ENCODE data around the gene FIGN. TPM values are rescaled to one million over a fixed set of nuclear protein-coding genes. Genes with fewer than 3 reads are reported as not detected.

FIGN gene
- total RNA-seq, 4 donors from 2014 or later, result 1.8 to 3.1 (median 2.8) TPM

- intact Hi-C loops (cut with DNase I), result no loop called here
- WGBS, 2 donors, result 60 to 73% methylated on average over 3 of the region's 3 CpGs
- Histone ChIP-seq H3K36me3 (no peaks in the 10 kb centered on the region), H3K27ac (no peak overlapping the region), H3K27me3 (no peaks in the 10 kb centered on the region), H3K9me3 (no peaks in the 10 kb centered on the region), H3K4me3 (replicated peaks in 1 of 3) (no peak overlapping the region), H3K4me1 (no peaks in the 10 kb centered on the region)
- no peak for DNase-seq
- TF ChIP-seq, protein P1, sequence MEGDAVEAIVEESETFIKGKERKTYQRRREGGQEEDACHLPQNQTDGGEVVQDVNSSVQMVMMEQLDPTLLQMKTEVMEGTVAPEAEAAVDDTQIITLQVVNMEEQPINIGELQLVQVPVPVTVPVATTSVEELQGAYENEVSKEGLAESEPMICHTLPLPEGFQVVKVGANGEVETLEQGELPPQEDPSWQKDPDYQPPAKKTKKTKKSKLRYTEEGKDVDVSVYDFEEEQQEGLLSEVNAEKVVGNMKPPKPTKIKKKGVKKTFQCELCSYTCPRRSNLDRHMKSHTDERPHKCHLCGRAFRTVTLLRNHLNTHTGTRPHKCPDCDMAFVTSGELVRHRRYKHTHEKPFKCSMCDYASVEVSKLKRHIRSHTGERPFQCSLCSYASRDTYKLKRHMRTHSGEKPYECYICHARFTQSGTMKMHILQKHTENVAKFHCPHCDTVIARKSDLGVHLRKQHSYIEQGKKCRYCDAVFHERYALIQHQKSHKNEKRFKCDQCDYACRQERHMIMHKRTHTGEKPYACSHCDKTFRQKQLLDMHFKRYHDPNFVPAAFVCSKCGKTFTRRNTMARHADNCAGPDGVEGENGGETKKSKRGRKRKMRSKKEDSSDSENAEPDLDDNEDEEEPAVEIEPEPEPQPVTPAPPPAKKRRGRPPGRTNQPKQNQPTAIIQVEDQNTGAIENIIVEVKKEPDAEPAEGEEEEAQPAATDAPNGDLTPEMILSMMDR (IDR thresholded peaks at IDR 0.05), result no peak
- no peak for TF ChIP-seq POLR2A (IDR thresholded peaks at IDR 0.05)
Observed at GRCh38 chr2:163602196-163602595, 133.6 kb downstream of the FIGN start.

GRCh38 chr2:163601377-163601776 is 134.4 kb downstream of the FIGN start:
- no peak for TF ChIP-seq POLR2A (IDR thresholded peaks at IDR 0.05)
- TF ChIP-seq, protein P1 (IDR thresholded peaks at IDR 0.05), result no peak
- intact Hi-C loops (cut with DNase I), result no loop called here
- H3K27me3 ChIP-seq, result no peaks in the 10 kb centered on the region
- WGBS, 2 donors, result 94 to 96% methylated on average over 7 of the region's 7 CpGs
- H3K9me3 ChIP-seq, result no peaks in the 10 kb centered on the region
- no peak overlapping the region for H3K27ac ChIP-seq
- no peak overlapping the region for H3K4me3 ChIP-seq (replicated peaks in 1 of 3)
- no peak for DNase-seq
- no peaks in the 10 kb centered on the region for H3K36me3 ChIP-seq
- no peaks in the 10 kb centered on the region for H3K4me1 ChIP-seq

GRCh38 chr2:163600801-163601200 is 135.0 kb downstream of the FIGN start:
- H3K4me1 ChIP-seq, result no peaks in the 10 kb centered on the region
- 94 to 95% methylated on average over 3 of the region's 3 CpGs for WGBS, 2 donors
- TF ChIP-seq, protein P1 (IDR thresholded peaks at IDR 0.05), result no peak
- TF ChIP-seq POLR2A (IDR thresholded peaks at IDR 0.05), result no peak
- H3K27me3 ChIP-seq, result no peaks in the 10 kb centered on the region
- no peak overlapping the region for H3K4me3 ChIP-seq (replicated peaks in 1 of 3)
- no peaks in the 10 kb centered on the region for H3K36me3 ChIP-seq
- no peaks in the 10 kb centered on the region for H3K9me3 ChIP-seq
- no peak overlapping the region for H3K27ac ChIP-seq
- intact Hi-C loops (cut with DNase I), result no loop called here
- DNase-seq, result no peak

- TF ChIP-seq, protein P1 (IDR thresholded peaks at IDR 0.05), result no peak
- TF ChIP-seq POLR2A (IDR thresholded peaks at IDR 0.05), result no peak
- intact Hi-C loops (cut with DNase I), result no loop called here
- DNase-seq, result no peak
- H3K9me3 ChIP-seq, result no peaks in the 10 kb centered on the region
- H3K27me3 ChIP-seq, result no peaks in the 10 kb centered on the region
- H3K27ac ChIP-seq, result no peak overlapping the region
- 56 to 57% methylated on average over 2 of the region's 2 CpGs for WGBS, 2 donors
- H3K4me3 ChIP-seq (replicated peaks in 1 of 3), result no peak overlapping the region
- H3K4me1 ChIP-seq, result no peaks in the 10 kb centered on the region
- no peaks in the 10 kb centered on the region for H3K36me3 ChIP-seq
Observed at GRCh38 chr2:163595028-163595427, 140.8 kb downstream of the FIGN start.

DNA sequence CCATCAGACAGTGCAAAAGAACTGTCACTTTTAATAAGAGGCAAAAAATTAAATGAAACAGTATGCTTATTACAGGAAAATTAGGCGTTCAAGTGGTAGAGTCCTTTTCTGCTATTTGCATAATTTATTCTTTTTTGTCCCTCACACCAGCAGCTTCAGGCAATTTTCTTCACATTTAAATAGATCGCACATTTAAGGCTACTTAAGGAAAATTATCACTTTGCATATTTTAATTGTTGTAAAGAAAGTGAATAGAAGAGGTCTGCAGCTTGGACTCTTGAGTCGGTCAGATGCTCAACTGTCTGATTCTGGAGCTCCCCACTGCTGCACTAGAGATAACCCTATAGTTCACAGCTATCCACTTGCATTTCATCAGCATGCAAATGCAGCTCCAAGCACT is 141.3 kb downstream of the FIGN start:
- no peaks in the 10 kb centered on the region for H3K27me3 ChIP-seq
- no peak overlapping the region for H3K4me3 ChIP-seq (replicated peaks in 1 of 3)
- H3K9me3 ChIP-seq, result no peaks in the 10 kb centered on the region
- intact Hi-C loops (cut with DNase I), result no loop called here
- TF ChIP-seq POLR2A (IDR thresholded peaks at IDR 0.05), result no peak
- TF ChIP-seq, protein P1 (IDR thresholded peaks at IDR 0.05), result no peak
- DNase-seq, result no peak
- H3K27ac ChIP-seq, result no peak overlapping the region
- WGBS, 2 donors, result 88 to 89% methylated on average over 3 of the region's 3 CpGs
- no peaks in the 10 kb centered on the region for H3K36me3 ChIP-seq
- H3K4me1 ChIP-seq, result no peaks in the 10 kb centered on the region
